Measurements from ENCODE around the gene CDHR3.

The CDHR3 gene

GRCh38 chr7:106023369-106024322 lies 60.6 kb downstream of the CDHR3 start:
- ChIA-PET POLR2A (no interaction called here), CTCF (interaction anchor here (0.5 to 1.5 kb wide), 5 partner anchors 13 to 263 kb away, joined by 3 to 9 read pairs (median 3); no protein-coding TSS in a partner anchor)
- Histone ChIP-seq H3K4me1 (ENCODE audit: control insufficient read depth, insufficient read depth, low read length) (no peaks in the 10 kb centered on the region), H3K4me3 (ENCODE audit: low read depth, low read length) (no peak overlapping the region), H3K9me3 (ENCODE audit: control insufficient read depth, insufficient read depth, low read depth, low read length) (no peaks in the 10 kb centered on the region), H3K27ac (ENCODE audit: extremely low read depth, low read depth, low read length) (no peak overlapping the region), H3K36me3 (ENCODE audit: control insufficient read depth in 2 of 2, insufficient read depth in 1 of 2, low read length in 2 of 2) (no peaks in the 10 kb centered on the region)
- TF ChIP-seq ZNF513 (tag by site-specific recombination; IDR thresholded peaks at IDR 0.05) (peak; percentile 72), BCL11A (tag by site-specific recombination; IDR thresholded peaks at IDR 0.05; ENCODE audit: low read depth) (no peak)

- TF ChIP-seq ZSCAN4 (tag by site-specific recombination; IDR thresholded peaks at IDR 0.05) (no peak), ZNF266 (tag by site-specific recombination; IDR thresholded peaks at IDR 0.05; ENCODE audit: low read depth) (no peak), ZNF521 (tag by site-specific recombination; IDR thresholded peaks at IDR 0.05) (no peak), ZNF76 (tag by site-specific recombination; IDR thresholded peaks at IDR 0.05; ENCODE audit: borderline replicate concordance, low read depth) (no peak), REST (tag by site-specific recombination; IDR thresholded peaks at IDR 0.05) (no peak), ZEB2 (tag by site-specific recombination; IDR thresholded peaks at IDR 0.05) (no peak), ZNF776 (tag by site-specific recombination; IDR thresholded peaks at IDR 0.05; ENCODE audit: borderline replicate concordance) (no peak), ZBTB21 (tag by site-specific recombination; IDR thresholded peaks at IDR 0.05) (no peak), ZNF121 (tag by site-specific recombination; IDR thresholded peaks at IDR 0.05) (no peak)
- Histone ChIP-seq H3K4me1 (ENCODE audit: control insufficient read depth, insufficient read depth, low read length) (no peaks in the 10 kb centered on the region), H3K9me3 (ENCODE audit: control insufficient read depth, insufficient read depth, low read depth, low read length) (no peaks in the 10 kb centered on the region), H3K36me3 (ENCODE audit: control insufficient read depth in 2 of 2, insufficient read depth in 1 of 2, low read length in 2 of 2) (no peaks in the 10 kb centered on the region), H3K27ac (ENCODE audit: extremely low read depth, low read depth, low read length) (no peak overlapping the region), H3K4me3 (ENCODE audit: low read depth, low read length) (no peak overlapping the region)
- CTCF ChIA-PET = interaction anchor here (1.2 to 1.6 kb wide), 3 partner anchors 16 to 261 kb away, joined by 3 to 11 read pairs (median 5); no protein-coding TSS in a partner anchor
- POLR2A ChIA-PET = no interaction called here
Measured at GRCh38 chr7:106026101-106026500, 63.0 kb downstream of the CDHR3 start.

- CTCF ChIA-PET = interaction anchor here (0.6 to 4.3 kb wide), 6 partner anchors 8 to 372 kb away, joined by 3 to 29 read pairs (median 4); no protein-coding TSS in a partner anchor
Measured at GRCh38 chr7:106029451-106029850, 66.4 kb downstream of the CDHR3 start.

More at GRCh38 chr7:106029451-106029850, 66.4 kb downstream of the CDHR3 start:
- TF ChIP-seq HOXC10 (CRISPR knock-in tag; IDR thresholded peaks at IDR 0.05) (no peak), INSM2 (tag by site-specific recombination; IDR thresholded peaks at IDR 0.05) (no peak), GLI2 (tag by site-specific recombination; IDR thresholded peaks at IDR 0.05; ENCODE audit: borderline replicate concordance, low read depth) (no peak), ZNF704 (tag by site-specific recombination; IDR thresholded peaks at IDR 0.05) (no peak), GFI1B (tag by site-specific recombination; IDR thresholded peaks at IDR 0.05) (no peak)
- Histone ChIP-seq H3K9me3 (ENCODE audit: control insufficient read depth, insufficient read depth, low read depth, low read length) (no peaks in the 10 kb centered on the region), H3K4me1 (ENCODE audit: control insufficient read depth, insufficient read depth, low read length) (no peaks in the 10 kb centered on the region), H3K27ac (ENCODE audit: extremely low read depth, low read depth, low read length) (no peak overlapping the region), H3K4me3 (ENCODE audit: low read depth, low read length) (no peak overlapping the region), H3K36me3 (ENCODE audit: control insufficient read depth in 2 of 2, insufficient read depth in 1 of 2, low read length in 2 of 2) (no peaks in the 10 kb centered on the region)
- POLR2A ChIA-PET = interaction anchor here (0.6 kb wide), 1 partner anchor 13 kb away, joined by 3 read pairs; no protein-coding TSS in a partner anchor

All from HEK293 (cell line).